ENCODE data around the gene PSMD2.

The PSMD2 gene

GRCh38 chr3:184315871-184316661 lies 17.0 kb downstream of the PSMD2 start:
- Mint-ChIP-seq H3K4me1 (ENCODE audit: low read depth) (peaks cover 51% of the 10 kb centered on the region), H3K27ac (peak overlapping the region; percentile 72), H3K36me3 (ENCODE audit: low read depth) (peaks cover 52% of the 10 kb centered on the region), H3K27me3 (no peaks in the 10 kb centered on the region), H3K9me3 (no peaks in the 10 kb centered on the region), H3K4me3 (peak overlapping the region; percentile 80)
- intact Hi-C loops (cut with micrococcal nuclease), result no loop called here

GRCh38 chr3:184316792-184317191 lies 17.8 kb downstream of the PSMD2 start:
- no peaks in the 10 kb centered on the region for H3K9me3 Mint-ChIP-seq
- H3K27ac Mint-ChIP-seq, result peak overlapping the region; percentile 72
- peak overlapping the region; percentile 80 for H3K4me3 Mint-ChIP-seq
- peaks cover 59% of the 10 kb centered on the region for H3K4me1 Mint-ChIP-seq (ENCODE audit: low read depth)
- intact Hi-C loops (cut with micrococcal nuclease), result no loop called here
- H3K36me3 Mint-ChIP-seq (ENCODE audit: low read depth), result peaks cover 59% of the 10 kb centered on the region
- H3K27me3 Mint-ChIP-seq, result no peaks in the 10 kb centered on the region

DNA sequence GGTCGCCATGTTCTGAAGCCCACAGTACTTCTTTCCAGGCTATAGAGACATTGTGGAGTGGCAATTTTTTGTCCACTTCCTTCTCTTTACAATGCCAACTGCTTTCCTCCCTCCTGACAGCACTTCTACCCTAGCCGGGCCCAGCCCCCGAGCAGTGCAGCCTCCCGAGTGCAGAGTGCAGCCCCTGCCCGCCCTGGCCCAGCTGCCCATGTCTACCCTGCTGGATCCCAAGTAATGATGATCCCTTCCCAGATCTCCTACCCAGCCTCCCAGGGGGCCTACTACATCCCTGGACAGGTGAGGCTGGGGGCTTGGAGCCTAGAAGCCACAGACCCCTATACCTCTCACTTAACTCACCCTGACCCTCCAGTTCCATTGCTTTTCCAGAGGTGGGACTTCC lies 18.2 kb downstream of the PSMD2 start:
- H3K4me3 Mint-ChIP-seq, result peak overlapping the region; percentile 80

GRCh38 chr3:184320104-184320445 lies 21.0 kb downstream of the PSMD2 start:
- H3K4me3 Mint-ChIP-seq, result peak overlapping the region; percentile 56

More for the DNA sequence above, 18.2 kb downstream of the PSMD2 start:
- Mint-ChIP-seq H3K27ac (peak overlapping the region; percentile 72), H3K27me3 (no peaks in the 10 kb centered on the region), H3K4me1 (ENCODE audit: low read depth) (peaks cover 63% of the 10 kb centered on the region), H3K9me3 (no peaks in the 10 kb centered on the region), H3K36me3 (ENCODE audit: low read depth) (peaks cover 63% of the 10 kb centered on the region)
- intact Hi-C loops (cut with micrococcal nuclease), result no loop called here

GRCh38 chr3:184321666-184322065 lies 22.6 kb downstream of the PSMD2 start:
- Mint-ChIP-seq H3K27ac (peak overlapping the region; percentile 80), H3K4me3 (peak overlapping the region; percentile 46), H3K4me1 (ENCODE audit: low read depth) (peaks cover 69% of the 10 kb centered on the region), H3K9me3 (no peaks in the 10 kb centered on the region), H3K36me3 (ENCODE audit: low read depth) (peaks cover 92% of the 10 kb centered on the region), H3K27me3 (no peaks in the 10 kb centered on the region)
- intact Hi-C loops (cut with micrococcal nuclease), result no loop called here

More at GRCh38 chr3:184320104-184320445, 21.0 kb downstream of the PSMD2 start:
- Mint-ChIP-seq H3K27me3 (no peaks in the 10 kb centered on the region), H3K4me1 (ENCODE audit: low read depth) (peaks cover 79% of the 10 kb centered on the region), H3K36me3 (ENCODE audit: low read depth) (peaks cover 92% of the 10 kb centered on the region), H3K9me3 (no peaks in the 10 kb centered on the region), H3K27ac (peak overlapping the region; percentile 80)
- intact Hi-C loops (cut with micrococcal nuclease), result no loop called here

DNA sequence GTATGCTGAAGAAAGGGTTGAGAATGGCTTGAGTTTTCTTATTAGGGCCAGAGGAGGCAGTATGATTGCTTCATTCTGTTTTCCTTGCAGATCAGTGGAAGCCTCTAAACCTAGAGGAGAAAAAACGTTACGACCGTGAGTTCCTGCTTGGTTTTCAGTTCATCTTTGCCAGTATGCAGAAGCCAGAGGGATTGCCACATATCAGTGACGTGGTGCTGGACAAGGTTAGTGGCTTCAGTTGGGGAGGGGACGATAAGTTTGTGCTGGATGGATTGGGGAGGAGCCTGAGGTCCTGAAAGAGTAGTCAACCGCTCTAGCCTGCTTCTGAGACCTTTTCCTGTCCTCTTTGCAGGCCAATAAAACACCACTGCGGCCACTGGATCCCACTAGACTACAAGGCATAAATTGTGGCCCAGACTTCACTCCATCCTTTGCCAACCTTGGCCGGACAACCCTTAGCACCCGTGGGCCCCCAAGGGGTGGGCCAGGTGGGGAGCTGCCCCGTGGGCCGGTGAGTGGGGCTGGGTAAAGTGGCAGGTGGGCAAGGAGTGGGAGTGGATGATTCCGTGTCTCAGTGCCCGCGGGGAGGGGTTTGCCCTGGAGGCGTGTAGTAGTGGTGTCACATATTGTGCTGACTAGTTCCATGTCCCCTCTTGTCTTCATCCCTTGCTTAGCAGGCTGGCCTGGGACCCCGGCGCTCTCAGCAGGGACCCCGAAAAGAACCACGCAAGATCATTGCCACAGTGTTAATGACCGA lies 23.9 kb downstream of the PSMD2 start:
- Mint-ChIP-seq H3K27ac (peak overlapping the region; percentile 80), H3K4me1 (ENCODE audit: low read depth) (peaks cover 57% of the 10 kb centered on the region), H3K9me3 (no peaks in the 10 kb centered on the region), H3K36me3 (ENCODE audit: low read depth) (peaks cover 92% of the 10 kb centered on the region), H3K27me3 (no peaks in the 10 kb centered on the region), H3K4me3 (peak overlapping the region; percentile 10)
- intact Hi-C loops (cut with micrococcal nuclease), result no loop called here

GRCh38 chr3:184323696-184324095 lies 24.7 kb downstream of the PSMD2 start:
- H3K27me3 Mint-ChIP-seq, result no peaks in the 10 kb centered on the region
- H3K27ac Mint-ChIP-seq, result peak overlapping the region; percentile 80
- no peaks in the 10 kb centered on the region for H3K9me3 Mint-ChIP-seq
- intact Hi-C loops (cut with micrococcal nuclease), result no loop called here
- no peak overlapping the region for H3K4me3 Mint-ChIP-seq
- peaks cover 94% of the 10 kb centered on the region for H3K36me3 Mint-ChIP-seq (ENCODE audit: low read depth)
- H3K4me1 Mint-ChIP-seq (ENCODE audit: low read depth), result peaks cover 52% of the 10 kb centered on the region

- Mint-ChIP-seq H3K27me3 (no peaks in the 10 kb centered on the region), H3K4me3 (no peak overlapping the region), H3K9me3 (no peaks in the 10 kb centered on the region), H3K4me1 (ENCODE audit: low read depth) (peaks cover 36% of the 10 kb centered on the region), H3K36me3 (ENCODE audit: low read depth) (peaks cover 100% of the 10 kb centered on the region), H3K27ac (no peak overlapping the region)
- intact Hi-C loops (cut with micrococcal nuclease), result no loop called here
Observed at GRCh38 chr3:184325269-184325668, 26.2 kb downstream of the PSMD2 start.

GRCh38 chr3:184325715-184326369 lies 26.8 kb downstream of the PSMD2 start:
- no peaks in the 10 kb centered on the region for H3K27me3 Mint-ChIP-seq
- H3K9me3 Mint-ChIP-seq, result no peaks in the 10 kb centered on the region
- intact Hi-C loops (cut with micrococcal nuclease), result no loop called here
- H3K27ac Mint-ChIP-seq, result no peak overlapping the region
- no peak overlapping the region for H3K4me3 Mint-ChIP-seq
- peaks cover 100% of the 10 kb centered on the region for H3K36me3 Mint-ChIP-seq (ENCODE audit: low read depth)
- peaks cover 30% of the 10 kb centered on the region for H3K4me1 Mint-ChIP-seq (ENCODE audit: low read depth)

DNA sequence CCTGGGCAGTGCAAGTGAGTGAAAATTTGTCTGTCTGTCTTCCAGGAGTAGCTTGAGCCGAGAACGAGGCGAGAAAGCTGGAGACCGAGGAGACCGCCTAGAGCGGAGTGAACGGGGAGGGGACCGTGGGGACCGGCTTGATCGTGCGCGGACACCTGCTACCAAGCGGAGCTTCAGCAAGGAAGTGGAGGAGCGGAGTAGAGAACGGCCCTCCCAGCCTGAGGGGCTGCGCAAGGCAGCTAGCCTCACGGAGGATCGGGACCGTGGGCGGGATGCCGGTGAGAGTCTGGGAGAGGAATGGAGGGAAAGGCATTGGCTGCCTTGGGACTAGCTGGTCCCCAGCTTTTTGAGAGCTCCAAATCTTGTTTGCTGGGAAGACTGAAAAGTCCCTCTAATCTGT lies 28.1 kb downstream of the PSMD2 start:
- Mint-ChIP-seq H3K9me3 (no peaks in the 10 kb centered on the region), H3K4me1 (ENCODE audit: low read depth) (peaks cover 17% of the 10 kb centered on the region), H3K27ac (peak overlapping the region; percentile 50), H3K27me3 (no peaks in the 10 kb centered on the region), H3K36me3 (ENCODE audit: low read depth) (peaks cover 100% of the 10 kb centered on the region), H3K4me3 (no peak overlapping the region)
- intact Hi-C loops (cut with micrococcal nuclease), result no loop called here

DNA sequence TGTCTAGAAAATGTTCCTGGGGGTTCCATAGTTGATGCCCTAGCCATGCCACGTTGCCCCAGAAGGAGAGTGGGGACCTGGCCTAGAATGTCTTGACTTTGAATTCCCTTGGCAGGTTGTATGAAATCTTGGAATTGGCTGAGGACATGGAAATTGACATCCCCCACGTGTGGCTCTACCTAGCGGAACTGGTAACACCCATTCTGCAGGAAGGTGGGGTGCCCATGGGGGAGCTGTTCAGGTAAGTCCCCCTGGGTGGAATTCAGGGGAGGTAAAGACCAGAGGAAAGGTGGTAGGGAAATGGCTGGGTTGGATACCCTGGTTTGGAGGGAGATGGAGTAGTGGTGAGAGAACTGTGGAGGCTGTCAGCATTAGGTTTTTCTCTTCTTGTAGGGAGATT lies 29.5 kb downstream of the PSMD2 start:
- intact Hi-C loops (cut with micrococcal nuclease), result no loop called here
- Mint-ChIP-seq H3K27me3 (no peaks in the 10 kb centered on the region), H3K27ac (no peak overlapping the region), H3K4me1 (ENCODE audit: low read depth) (peaks cover 18% of the 10 kb centered on the region), H3K9me3 (no peaks in the 10 kb centered on the region), H3K36me3 (ENCODE audit: low read depth) (peaks cover 100% of the 10 kb centered on the region), H3K4me3 (no peak overlapping the region)

GRCh38 chr3:184332370-184333090 lies 33.5 kb downstream of the PSMD2 start:
- Mint-ChIP-seq H3K9me3 (no peaks in the 10 kb centered on the region), H3K27ac (peak overlapping the region; percentile 90), H3K27me3 (no peaks in the 10 kb centered on the region), H3K4me1 (ENCODE audit: low read depth) (peaks cover 38% of the 10 kb centered on the region), H3K4me3 (no peak overlapping the region), H3K36me3 (ENCODE audit: low read depth) (peaks cover 83% of the 10 kb centered on the region)
- intact Hi-C loops (cut with micrococcal nuclease), result no loop called here

DNA sequence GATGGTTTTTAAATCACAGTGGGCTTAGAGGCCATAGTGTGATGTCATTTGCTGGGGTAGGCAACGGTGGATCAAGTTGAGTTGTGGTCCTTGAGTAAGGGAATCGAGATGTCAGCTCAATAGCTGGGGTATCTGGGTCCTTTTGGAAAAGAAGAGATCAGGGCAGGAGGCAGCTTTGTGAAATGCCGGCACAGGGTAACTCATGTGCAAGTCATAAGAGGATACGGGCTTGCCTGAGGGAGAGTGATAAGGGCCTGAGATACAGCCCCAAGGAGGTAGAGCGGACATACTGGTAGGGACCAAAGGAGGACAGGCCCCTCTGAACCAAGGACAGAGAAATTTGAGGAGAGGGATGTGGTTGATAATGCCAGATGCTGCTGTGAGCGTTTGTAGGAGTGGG lies 34.1 kb downstream of the PSMD2 start:
- Mint-ChIP-seq H3K27me3 (no peaks in the 10 kb centered on the region), H3K4me1 (ENCODE audit: low read depth) (peaks cover 45% of the 10 kb centered on the region), H3K4me3 (no peak overlapping the region), H3K27ac (peak overlapping the region; percentile 90), H3K9me3 (no peaks in the 10 kb centered on the region), H3K36me3 (ENCODE audit: low read depth) (peaks cover 83% of the 10 kb centered on the region)
- intact Hi-C loops (cut with micrococcal nuclease), result no loop called here
